ENCODE data around the gene POU2F1. TPM values are rescaled to one million over a fixed set of nuclear protein-coding genes. Genes with fewer than 3 reads are reported as not detected.

Gene POU2F1
- polyA plus RNA-seq, 1 donor from 2014 or later, result 10.9 TPM

DNA sequence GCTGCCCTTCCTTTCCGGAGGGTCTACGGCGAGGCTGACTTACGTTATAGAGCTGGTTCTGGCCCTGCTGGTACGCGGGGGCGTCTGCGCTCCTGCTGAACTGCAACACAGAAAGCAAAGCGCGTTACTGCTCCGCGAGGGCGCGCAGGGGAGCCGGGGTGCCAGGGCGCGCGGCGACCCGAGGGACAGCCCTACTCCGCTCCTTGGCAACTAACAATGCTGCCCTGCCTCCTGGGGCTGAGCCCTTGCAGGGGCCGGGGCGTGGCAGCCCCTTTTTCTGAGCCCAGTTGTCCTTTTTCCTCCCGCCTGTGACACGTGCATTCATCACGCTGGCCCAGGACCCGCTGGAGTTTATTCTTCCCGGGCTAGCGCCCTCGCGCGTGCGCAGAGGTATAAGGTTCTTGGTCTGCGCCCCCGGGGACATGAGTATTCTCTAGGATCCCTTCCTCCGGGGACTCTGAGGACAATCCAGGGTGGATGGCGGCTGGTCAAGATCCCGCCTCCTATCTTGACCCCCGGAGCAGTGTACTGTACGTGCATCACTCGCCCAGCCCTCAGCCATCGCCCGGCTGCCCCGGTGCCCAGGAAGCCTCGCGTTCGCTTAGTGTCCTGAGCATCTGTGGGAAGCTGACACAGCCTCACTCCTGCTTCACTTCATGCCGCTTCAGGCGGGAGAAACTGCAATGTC lies 218.8 kb downstream of the POU2F1 start:
- no peaks in the 10 kb centered on the region for H3K79me2 ChIP-seq (replicated peaks; ENCODE audit: insufficient read depth, low read length)
- peaks cover 9% of the 10 kb centered on the region for H3K27me3 ChIP-seq (ENCODE audit: insufficient read depth, low read depth, low read length)
- no peak overlapping the region for H3K4me2 ChIP-seq (ENCODE audit: low read length)
- H3K27ac ChIP-seq (ENCODE audit: low read length), result no peak overlapping the region
- H2AFZ ChIP-seq (ENCODE audit: low read depth, low read length), result no peak overlapping the region
- H3K36me3 ChIP-seq (ENCODE audit: insufficient read depth, low read length), result no peaks in the 10 kb centered on the region
- TF ChIP-seq CTCF (IDR thresholded peaks at IDR 0.05; ENCODE audit: poor library complexity, severe bottlenecking) (peak; percentile 41), MXI1 (conservative IDR thresholded peaks at IDR 0.05; ENCODE audit: poor library complexity, severe bottlenecking) (peak; percentile 99), TAF1 (IDR thresholded peaks at IDR 0.05; ENCODE audit: low read depth) (no peak), EZH2 (IDR thresholded peaks at IDR 0.05; ENCODE audit: borderline replicate concordance, insufficient read depth, low read length, poor library complexity, severe bottlenecking) (no peak), SMC3 (conservative IDR thresholded peaks at IDR 0.05; ENCODE audit: poor library complexity) (peak; percentile 33)
- H3K4me3 ChIP-seq (ENCODE audit: low read length), result peak overlapping the region; percentile 70
- peaks cover 4% of the 10 kb centered on the region for H3K9me3 ChIP-seq (ENCODE audit: low read length)
- no peaks in the 10 kb centered on the region for H3K9me2 ChIP-seq (ENCODE audit: insufficient read depth, low read length)
- H3K9ac ChIP-seq (ENCODE audit: low read length), result no peak overlapping the region
- H4K20me1 ChIP-seq (ENCODE audit: insufficient read depth), result no peaks in the 10 kb centered on the region
- no peaks in the 10 kb centered on the region for H3F3A ChIP-seq (ENCODE audit: insufficient read depth, low read length, poor library complexity, severe bottlenecking)

DNA sequence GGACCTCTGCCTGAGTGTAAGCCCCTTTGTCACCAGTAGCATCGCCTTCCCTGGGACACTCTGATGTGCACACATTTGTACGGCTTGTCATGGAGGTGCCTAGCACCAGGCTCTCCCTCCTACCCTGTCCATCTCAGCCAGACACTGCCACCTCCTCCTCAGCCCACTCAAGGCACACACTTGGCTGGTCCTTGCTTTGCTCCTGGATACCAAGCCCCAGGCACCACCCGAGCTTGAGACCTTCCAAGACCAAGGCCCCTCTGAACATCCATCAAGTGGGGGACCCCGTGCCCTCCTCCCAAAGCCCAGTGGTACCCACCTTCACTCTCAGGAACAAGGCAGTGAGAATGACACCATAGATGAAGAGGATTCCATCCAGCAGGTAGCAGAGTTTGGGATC lies 219.7 kb downstream of the POU2F1 start:
- Histone ChIP-seq H3K4me2 (ENCODE audit: low read length) (no peak overlapping the region), H3K9me3 (ENCODE audit: low read length) (peaks cover 4% of the 10 kb centered on the region), H3K27ac (ENCODE audit: low read length) (no peak overlapping the region), H3K79me2 (replicated peaks; ENCODE audit: insufficient read depth, low read length) (no peaks in the 10 kb centered on the region), H3K9ac (ENCODE audit: low read length) (no peak overlapping the region), H3K27me3 (ENCODE audit: insufficient read depth, low read depth, low read length) (peaks cover 9% of the 10 kb centered on the region), H4K20me1 (ENCODE audit: insufficient read depth) (no peaks in the 10 kb centered on the region), H3K4me3 (ENCODE audit: low read length) (no peak overlapping the region), H2AFZ (ENCODE audit: low read depth, low read length) (no peak overlapping the region), H3F3A (ENCODE audit: insufficient read depth, low read length, poor library complexity, severe bottlenecking) (no peaks in the 10 kb centered on the region), H3K9me2 (ENCODE audit: insufficient read depth, low read length) (no peaks in the 10 kb centered on the region), H3K36me3 (ENCODE audit: insufficient read depth, low read length) (no peaks in the 10 kb centered on the region)
- TF ChIP-seq MXI1 (conservative IDR thresholded peaks at IDR 0.05; ENCODE audit: poor library complexity, severe bottlenecking), result no peak

GRCh38 chr1:167440776-167441175 lies 220.1 kb downstream of the POU2F1 start:
- Histone ChIP-seq H3F3A (ENCODE audit: insufficient read depth, low read length, poor library complexity, severe bottlenecking) (no peaks in the 10 kb centered on the region), H3K27ac (ENCODE audit: low read length) (no peak overlapping the region), H3K79me2 (replicated peaks; ENCODE audit: insufficient read depth, low read length) (no peaks in the 10 kb centered on the region), H3K36me3 (ENCODE audit: insufficient read depth, low read length) (no peaks in the 10 kb centered on the region), H3K4me3 (ENCODE audit: low read length) (no peak overlapping the region), H3K27me3 (ENCODE audit: insufficient read depth, low read depth, low read length) (peaks cover 9% of the 10 kb centered on the region), H3K9me3 (ENCODE audit: low read length) (peaks cover 1% of the 10 kb centered on the region), H2AFZ (ENCODE audit: low read depth, low read length) (no peak overlapping the region), H3K9me2 (ENCODE audit: insufficient read depth, low read length) (no peaks in the 10 kb centered on the region), H3K4me2 (ENCODE audit: low read length) (no peak overlapping the region), H4K20me1 (ENCODE audit: insufficient read depth) (no peaks in the 10 kb centered on the region), H3K9ac (ENCODE audit: low read length) (no peak overlapping the region)
- no peak for TF ChIP-seq REST (IDR thresholded peaks at IDR 0.05; ENCODE audit: borderline replicate concordance)
- TF ChIP-seq POLR2AphosphoS5 (IDR thresholded peaks at IDR 0.05), result no peak
- no peak for TF ChIP-seq SMC3 (conservative IDR thresholded peaks at IDR 0.05; ENCODE audit: poor library complexity)
